DOHH2 (cell line): ENCODE results near the gene P4HA1.
A peak's percentile ranks its signal among the peaks of the same experiment; 100 is the strongest.

Experiments used
- CTCF ChIP-seq: fragments of 200-600 bp; sonication (generic); IDR thresholded peaks from one replicate; pipeline ENCODE4 v1.5.1; 2014; ENCODE audit warnings: antibody characterized with exemption, mild to moderate bottlenecking, low read depth, low read length; ENCODE audit not compliant: poor library complexity, severe bottlenecking
- EZH2phosphoT487 ChIP-seq: fragments of 200-600 bp; sonication (generic); IDR thresholded peaks from 2 replicates; pipeline ENCODE4 v1.6.1; 2017; ENCODE audit warnings: borderline replicate concordance, mild to moderate bottlenecking, antibody characterized with exemption, low read length, moderate library complexity, mixed read lengths

- TF ChIP-seq CTCF (peak; percentile 70), EZH2phosphoT487 (no peak)
Observed at GRCh38 chr10:73060738-73061635, 35.7 kb downstream of the P4HA1 start.
